T-helper 2 cell treated with Interferon-gamma antibody and Interleukin-4, amounts not matched to agents 5 μg/mL and 100 μg/mL, for 36 hours (primary cell): Measurements from ENCODE around the gene SLC1A5.

Experiments
- DNase-seq: peaks from one replicate; pipeline ENCODE4 v3.0.0; 2021; ENCODE audit warnings: low spot score
- H3K27ac Mint-ChIP-seq: one replicate; pipeline ENCODE4 v1.8.0; 2021; ENCODE audit warnings: mild to moderate bottlenecking, mixed read lengths
- H3K27me3 Mint-ChIP-seq: one replicate; pipeline ENCODE4 v1.8.0; 2021; ENCODE audit warnings: low read depth, mixed read lengths
- H3K36me3 Mint-ChIP-seq: one replicate; pipeline ENCODE4 v1.8.0; 2021; ENCODE audit warnings: low read depth, mixed read lengths
- H3K4me1 Mint-ChIP-seq: one replicate; pipeline ENCODE4 v1.8.0; 2021; ENCODE audit warnings: low read depth, mixed read lengths
- H3K4me3 Mint-ChIP-seq: one replicate; pipeline ENCODE4 v1.8.0; 2022; ENCODE audit warnings: mild to moderate bottlenecking, moderate library complexity, mixed read lengths
- H3K9me3 Mint-ChIP-seq: one replicate; pipeline ENCODE4 v1.8.0; 2021; ENCODE audit warnings: mixed read lengths

Gene SLC1A5

DNA sequence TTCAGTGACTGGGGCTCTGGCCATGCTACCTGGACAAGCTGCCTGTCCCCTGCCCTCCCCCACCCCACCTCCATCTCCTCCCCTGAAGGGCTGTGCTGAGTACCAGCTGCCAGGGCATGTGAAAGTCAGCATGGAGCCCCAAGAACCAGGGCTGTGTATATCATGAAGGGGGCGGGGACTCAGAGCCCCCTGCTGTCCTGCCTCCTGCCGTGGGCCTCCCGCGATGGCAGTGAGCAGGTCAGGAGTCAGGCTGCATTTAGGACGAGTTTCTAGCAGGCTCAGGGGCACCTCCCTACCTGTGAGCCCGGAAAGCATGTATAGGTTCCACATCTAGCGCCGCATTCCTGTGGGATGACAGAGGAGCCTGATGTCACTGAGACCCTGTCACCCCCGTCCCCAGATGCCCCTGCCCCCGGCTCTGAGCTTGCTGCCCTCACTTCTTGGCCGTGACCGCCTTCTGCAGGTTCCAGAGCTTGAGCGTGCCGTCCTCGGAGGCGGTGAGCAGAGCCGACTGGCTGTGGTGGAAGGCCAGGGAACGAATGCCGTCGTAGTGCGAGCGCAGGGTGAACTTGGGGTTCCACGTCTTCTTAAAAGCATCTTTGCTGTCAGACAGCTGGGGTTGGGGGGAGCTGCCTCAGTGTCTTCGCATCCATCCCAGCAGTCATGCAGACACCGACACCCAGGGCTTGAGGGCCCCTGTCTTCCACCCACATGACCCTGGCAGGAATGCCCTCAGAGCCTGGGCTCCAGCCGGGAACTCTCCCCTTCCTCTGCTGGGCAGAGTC is 63.2 kb downstream of the SLC1A5 start:
- Mint-ChIP-seq H3K4me1 (peaks cover 8% of the 10 kb centered on the region), H3K27me3 (no peaks in the 10 kb centered on the region), H3K27ac (no peak overlapping the region), H3K9me3 (no peaks in the 10 kb centered on the region), H3K4me3 (no peak overlapping the region), H3K36me3 (peaks cover 49% of the 10 kb centered on the region)
- no peak for DNase-seq
